Effector CD8-positive, alpha-beta T cell (primary cell): ENCODE results near the gene FKBP14.

ENCODE experiments used
- DNase-seq: peaks from one replicate; lab custom pipeline; 2025; lab: John Stamatoyannopoulos, UW

The FKBP14 gene

DNA sequence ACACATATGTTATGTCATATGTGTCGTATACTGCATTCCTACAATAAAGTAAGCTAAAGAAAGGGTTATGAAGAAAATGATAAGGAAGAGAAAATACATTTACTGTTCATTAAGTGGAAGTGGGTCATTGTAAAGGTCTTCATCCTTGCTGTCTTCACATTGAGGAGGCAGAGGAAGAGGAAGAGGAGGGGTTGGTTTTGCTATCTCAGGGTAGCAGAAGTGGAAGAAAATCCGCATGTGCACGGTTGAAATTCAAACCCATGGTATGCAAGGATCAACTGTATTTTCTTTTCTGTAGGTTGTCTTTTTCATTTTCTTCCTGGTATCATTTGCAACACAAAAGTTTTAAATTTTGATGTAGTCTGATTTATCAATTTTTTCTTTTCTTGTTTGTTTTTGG lies 8.0 kb upstream of the FKBP14 start:
- DNase-seq: no peak

DNA sequence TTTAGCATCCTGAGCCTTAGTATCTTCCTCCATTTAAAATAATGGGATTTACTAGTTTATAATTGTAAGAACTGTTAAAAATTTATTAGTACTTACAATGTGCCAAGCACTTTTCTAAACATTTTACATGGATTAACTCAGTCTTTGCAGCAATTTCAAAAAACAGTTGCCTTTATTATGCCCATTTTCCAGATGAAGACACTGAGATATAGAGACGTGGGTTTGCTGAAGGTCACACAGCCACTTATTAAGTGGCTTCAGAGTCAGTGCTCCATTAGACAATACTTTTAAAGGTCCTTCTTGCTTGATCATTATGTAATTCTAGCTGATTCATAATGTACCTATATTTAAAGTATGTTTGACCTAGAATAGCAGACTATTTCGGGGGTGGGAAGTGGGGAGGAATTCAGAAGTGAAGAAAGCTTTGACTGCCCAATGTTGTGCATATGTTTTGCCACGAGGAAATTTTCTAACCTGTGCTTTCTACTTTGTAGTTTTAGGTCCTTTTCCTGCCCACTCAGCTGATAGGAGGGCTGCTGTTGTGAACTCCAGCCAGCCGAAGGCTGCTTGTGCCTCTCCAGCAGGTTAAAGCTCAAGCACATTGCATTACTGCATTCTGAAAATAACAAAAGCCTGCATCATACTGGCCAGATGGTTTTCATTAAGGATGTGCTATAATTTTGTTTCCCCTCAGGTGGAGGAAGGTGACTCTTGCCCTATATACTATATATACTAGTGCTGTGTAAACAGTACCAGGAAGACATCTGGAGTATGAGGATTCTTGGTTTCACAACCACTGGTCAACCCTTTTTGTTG lies 6.0 kb upstream of the FKBP14 start:
- DNase-seq: no peak

DNA sequence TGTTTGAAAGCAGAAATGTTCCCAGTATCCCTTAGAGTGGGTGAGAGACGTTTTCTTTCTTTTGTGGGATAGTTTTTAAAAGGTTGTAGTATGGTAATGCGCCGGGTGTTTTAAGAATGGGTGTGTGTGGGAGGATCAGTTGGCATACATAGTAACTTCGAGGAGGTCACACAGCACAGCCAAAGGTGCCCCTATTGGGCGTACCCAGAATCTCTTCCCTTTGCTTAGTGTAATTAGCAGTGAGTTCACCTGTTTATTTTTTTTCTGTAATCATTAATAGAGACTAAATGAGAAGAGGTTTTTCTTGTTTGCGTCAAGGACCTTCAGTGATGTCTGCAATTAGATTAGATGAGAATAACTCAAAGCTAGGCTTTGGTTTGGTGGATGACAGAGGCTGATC lies 3.2 kb upstream of the FKBP14 start:
- DNase-seq: no peak

DNA sequence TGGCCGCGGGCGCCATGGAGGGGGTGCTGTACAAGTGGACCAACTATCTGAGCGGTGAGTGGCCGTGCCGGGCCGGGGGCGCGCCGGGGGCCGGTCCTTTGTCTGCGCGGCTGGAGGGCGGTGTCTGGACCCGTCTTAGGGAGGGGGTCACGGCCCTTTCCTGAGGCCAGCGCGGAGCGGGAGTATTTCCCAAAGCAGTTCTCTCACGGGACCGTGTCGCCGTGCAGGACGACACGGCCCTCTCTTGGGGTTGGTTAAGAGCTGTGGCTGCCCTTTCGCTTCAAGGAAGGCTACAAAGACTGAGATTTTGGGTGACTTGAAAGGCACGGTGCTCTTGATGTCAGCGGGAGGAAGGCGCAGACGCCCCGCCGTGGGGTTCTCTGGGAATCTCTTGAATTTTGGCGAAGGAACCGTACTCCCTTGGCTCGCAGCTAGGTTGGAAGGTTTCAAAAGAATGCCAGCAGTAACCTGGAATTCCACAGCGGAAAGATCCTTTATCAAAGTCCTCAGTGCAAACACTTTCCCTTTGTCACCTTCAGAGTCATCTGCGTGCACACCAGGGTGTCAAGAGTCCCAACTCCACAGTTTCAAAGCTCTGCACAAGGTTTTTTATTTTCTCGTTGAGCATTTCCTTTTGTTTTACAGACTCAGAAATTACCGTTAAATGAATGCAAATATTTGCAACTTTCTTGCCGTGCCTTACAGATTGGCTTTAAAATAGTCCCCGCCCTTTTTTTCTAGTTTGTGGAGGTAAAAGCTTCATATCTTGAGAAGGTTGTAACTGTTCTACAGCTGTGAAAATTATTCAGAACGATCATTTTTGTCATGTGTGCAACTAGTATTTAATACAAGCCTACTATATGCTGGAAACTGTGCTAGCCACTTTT lies 2.5 kb upstream of the FKBP14 start:
- DNase-seq: peak; percentile 16

DNA sequence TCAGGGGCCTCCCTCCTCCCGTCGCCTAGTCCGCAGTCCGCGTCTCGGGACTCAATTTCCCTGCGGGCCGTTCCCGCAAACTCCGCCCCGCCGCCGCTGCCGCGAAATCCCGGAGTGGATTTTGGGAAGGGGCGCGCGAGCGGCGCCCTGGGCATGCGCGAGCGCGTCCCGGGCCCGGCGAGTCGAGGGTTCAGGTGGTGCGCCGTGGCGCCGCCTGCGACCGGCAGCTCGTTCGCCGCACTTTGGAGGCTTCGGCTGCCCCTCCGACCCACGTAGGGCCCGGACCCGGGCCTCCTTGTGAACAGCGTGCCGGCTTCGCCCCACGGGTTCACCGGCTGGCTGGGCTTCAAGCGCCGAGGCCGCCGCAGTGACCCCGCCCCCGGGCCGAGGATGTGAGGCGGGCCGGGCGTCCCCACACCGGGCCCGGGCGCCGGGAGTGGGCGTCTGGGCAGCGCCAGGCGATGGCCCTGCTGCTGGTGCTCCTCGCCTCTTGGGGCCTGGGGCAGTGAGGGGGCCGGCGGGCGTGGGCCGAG lies 1.8 kb upstream of the FKBP14 start, which contains the start of gene PLEKHA8:
Gene PLEKHA8 (plus strand): TSS at position 197 of the 533 bp plus-strand sequence. CDS start 351 bp downstream, outside the sequence.
- DNase-seq: peak; percentile 80

DNA sequence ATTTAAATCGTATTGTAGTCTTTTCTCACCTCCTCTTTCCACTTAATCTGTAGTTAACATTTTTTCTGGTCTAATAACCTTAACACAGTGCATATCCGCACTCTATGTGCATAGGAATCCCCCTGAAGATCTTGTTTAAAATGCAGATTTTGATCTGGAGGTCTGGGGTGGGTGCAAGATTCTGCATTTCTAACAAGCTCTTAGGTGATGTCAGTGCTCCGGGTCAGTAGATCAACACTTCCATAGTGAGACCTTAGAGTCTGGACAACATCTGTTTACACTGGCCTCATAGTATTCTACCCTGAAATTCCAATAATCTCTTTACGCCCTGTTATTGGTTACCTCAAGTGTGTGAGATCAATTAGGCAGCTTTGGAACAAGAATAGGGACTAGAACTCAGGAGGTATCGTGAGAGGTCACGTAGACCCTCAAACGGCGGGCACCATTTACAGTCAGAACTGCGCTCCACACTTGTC lies 1.3 kb upstream of the FKBP14 start:
- no peak for DNase-seq

DNA sequence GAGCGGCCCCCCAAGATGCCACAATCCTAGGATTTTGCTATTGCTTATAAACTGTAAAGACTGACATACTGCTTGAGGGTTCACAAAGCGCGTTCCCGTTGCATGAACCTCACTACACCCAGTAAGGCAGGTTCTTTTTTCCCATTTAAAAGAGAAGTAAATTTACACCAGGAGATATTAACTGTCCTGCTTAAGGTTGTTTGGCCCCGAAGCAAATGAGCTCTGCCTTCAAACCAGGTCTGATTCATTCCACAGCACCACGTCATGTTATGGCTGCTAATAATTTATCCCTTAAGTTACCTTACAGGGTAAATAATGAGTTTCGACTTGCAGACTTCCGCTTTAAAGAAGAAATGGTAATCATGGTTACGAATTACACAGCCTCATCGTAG lies 559 bp upstream of the FKBP14 start:
- no peak for DNase-seq

DNA sequence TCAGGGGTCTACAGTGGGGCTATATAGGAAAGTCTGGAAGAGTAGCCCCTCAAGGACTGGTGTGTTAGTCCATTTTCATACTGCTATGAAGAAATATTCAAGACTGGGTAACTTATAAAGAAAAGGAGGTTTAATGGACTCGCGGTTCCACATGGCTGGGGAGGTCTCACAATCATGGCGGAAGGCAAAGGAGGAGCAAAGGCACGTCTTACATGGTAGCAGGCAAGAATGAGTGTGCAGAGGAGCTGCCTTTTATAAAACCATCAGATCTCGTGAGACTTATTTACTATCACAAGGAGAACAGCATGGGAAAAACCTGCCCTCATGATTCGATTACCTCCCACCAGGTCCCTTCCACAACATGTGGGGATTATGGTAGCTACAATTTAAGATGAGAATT lies 3.0 kb downstream of the FKBP14 start:
- no peak for DNase-seq

DNA sequence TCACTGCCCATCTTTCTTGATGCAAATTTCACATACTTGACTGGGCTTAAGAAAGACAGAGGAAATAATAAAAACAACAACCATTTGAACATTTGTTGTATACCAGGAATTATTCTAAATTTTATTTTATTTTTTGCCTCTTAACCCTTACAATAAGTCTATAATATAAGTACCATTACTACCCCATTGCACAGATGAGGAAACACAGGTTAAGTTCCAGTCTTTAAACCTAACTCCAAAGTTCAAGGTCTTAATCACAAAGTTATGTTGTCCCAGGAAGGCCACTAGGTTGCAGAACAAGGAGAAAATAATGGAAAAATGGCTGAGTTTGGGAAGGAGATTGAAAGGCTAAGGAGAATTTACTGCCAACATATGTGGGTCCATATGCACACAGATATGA lies 3.5 kb downstream of the FKBP14 start:
- DNase-seq: no peak

DNA sequence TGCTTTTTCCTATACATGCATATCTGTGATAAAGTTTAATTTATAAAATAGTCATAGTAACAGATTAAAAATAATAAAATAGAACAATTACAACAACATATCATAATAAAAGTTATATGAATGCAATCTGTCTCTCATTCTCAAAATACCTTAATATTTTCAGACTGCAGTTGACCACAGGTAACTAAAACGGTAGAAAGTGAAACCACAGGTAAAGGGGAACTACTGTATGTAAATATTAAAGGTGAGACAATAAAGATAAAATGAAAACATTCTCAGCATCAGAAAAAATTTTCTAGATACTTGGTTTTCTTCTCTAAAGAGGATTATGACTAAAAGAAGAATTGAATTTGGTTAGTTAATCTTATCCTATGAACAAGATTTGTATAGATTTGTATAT lies 6.0 kb downstream of the FKBP14 start:
- DNase-seq: no peak

DNA sequence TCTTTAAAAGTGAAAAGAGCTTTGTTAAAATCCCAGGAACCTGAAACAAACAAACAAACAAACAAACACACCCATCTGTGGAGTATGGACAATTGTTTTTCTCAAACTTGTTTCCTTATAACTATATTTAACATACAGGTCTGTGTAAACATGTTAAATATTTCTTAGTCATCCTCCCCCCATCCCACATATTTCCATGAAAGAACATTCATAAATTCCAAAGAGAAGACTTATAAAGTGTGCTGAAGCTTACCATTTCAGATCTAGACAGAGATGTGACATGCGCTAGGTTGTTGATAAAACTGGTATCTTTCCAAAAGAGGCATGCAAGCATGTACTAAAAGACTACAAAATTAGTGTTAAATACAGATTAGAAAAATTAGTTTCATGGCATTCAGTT lies 6.5 kb downstream of the FKBP14 start:
- no peak for DNase-seq

DNA sequence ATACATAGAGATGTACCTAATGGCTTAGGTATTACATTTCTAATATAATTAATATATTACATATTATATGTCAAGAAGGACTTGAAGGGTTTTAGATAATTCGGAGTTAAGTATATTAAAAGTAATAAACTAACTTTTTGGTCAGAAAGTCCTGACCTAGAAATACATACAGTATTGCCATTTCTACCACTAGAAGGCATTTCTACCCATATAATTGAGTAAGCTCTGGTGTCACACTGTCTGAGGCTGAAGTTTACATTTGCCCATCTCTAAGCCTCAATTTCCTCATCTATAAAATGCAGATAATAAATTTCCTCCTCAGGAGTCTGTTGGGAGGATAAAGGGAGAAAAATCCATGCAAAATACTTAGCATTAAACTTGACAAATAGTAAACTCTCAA lies 7.1 kb downstream of the FKBP14 start:
- DNase-seq: no peak

DNA sequence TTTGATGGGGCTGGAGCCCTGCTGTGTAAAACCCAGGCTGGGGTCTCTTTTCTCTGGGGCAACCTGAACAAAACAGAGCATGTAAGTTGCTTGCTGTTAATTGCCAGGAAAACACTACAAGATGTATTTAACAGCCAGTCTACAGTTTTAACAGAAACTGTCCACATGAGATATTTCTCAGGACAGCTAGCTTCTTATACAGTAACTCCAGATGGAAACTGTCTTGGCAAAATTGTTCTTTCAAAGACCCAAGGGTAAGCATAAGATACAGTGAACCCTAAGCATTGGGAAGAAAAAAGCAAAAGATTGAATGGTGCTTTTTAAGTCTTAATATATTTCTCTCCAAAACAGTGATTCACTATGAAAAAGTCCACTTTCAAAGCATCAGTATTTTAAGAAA lies 8.1 kb downstream of the FKBP14 start:
- DNase-seq: no peak

DNA sequence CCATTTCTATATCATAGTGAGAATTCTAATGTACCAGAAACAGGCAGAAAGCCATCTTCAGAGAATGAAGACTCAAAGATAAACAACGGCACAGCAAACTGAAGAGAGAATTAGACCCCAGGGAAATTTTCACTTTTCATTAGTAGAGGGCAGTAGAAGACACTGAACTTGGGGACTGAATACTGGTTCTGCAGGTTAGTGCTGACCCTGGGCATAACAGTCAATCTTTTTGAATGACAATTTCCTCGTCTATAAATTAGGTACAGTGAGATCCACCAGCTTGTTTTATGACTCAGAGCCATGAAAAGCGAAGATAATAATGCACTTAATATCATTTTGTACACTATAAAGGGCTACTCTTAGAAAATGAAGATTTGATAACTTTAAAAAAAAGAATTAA lies 13.7 kb downstream of the FKBP14 start:
- DNase-seq: no peak

DNA sequence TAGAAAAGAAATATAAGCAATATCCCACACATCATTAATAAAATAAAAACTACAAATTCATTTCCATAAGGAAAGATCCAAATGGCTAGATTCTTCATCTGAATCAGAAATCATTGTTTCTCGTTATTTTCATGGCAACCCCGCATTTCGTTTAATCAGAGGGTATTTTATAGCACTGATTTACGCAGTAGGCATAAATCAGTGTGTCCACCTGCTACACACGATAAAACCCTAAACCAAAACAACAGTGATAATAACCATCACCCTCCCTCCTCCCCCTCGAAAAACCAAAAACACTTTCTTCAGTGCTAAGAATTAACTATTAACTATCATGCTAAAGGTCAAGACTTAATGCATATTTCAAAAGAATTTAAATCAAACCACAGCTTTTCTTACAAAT lies 16.5 kb downstream of the FKBP14 start:
- DNase-seq: no peak

DNA sequence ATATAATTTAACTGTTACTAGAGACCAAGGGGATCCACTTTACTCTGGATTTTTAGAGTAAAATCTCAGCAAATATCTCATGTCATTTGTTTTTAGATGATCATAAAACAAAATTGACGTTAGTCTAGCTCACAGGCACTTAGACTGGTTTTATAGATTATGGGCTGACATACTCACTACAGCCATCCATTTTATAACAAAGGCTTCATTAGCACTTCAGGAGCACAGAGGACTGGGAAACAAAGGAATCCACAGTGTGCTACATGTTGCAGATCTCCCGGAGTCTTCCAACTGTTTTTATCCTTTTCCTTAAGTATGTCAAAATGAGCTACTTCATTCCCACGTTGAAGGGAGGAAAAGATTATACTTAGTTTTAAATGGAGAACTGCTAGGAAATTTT lies 21.0 kb downstream of the FKBP14 start:
- no peak for DNase-seq

DNA sequence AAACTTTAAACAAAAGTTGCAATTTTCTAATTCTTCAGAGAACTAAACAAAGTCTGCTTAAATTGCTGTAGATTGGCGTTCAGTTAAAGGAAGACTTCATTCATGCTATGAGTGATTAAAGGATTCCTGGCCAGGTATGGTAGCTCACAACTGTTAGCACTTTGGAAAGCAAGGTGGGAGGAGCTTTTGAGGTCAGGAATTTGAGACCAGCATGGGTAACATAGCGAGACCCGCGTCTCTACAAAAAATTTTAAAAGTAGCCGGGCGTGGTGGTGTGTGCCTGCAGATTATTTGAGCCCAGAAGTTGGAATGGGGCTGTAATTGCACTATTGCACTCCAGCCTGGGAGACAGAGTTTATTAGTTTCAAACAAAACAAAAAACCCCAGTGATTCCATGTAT lies 23.4 kb downstream of the FKBP14 start:
- DNase-seq: no peak

DNA sequence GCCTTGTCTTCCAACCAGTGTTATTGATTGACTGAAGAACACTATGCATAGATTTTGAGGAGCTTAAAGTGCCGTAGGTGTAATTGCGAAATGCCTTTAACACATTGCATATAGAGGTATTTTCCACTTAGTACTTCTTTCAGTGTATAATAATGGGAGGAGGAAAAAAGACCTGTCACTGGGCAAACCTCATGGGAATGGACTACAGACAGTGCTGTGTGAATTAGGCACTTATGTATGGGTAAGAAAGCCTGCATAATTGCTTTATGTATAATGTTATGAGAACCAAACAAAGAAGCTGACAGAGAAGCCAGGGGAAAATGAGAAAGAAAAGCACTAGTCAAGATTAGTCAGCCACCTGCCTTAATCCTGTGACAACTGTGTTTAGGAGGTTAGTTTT lies 24.5 kb downstream of the FKBP14 start:
- DNase-seq: no peak

DNA sequence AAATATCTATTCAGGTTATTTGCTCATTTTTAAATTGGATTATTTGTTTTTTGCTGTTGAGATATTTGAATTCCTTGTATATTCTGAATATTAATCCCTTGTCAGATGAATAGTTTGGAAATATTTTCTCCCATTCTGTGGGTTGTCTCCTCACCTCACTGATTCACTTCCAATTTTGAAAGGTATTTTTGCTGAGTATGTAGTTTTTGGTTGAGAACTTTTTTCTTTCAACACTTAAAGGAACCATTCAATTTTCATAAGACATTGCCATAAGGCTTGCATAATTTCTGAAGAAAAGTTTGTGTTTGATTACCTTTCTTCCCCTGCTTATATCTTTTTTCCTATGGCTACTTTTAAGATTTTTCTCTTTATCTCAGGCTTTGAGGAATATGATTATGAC lies 28.0 kb downstream of the FKBP14 start:
- no peak for DNase-seq

DNA sequence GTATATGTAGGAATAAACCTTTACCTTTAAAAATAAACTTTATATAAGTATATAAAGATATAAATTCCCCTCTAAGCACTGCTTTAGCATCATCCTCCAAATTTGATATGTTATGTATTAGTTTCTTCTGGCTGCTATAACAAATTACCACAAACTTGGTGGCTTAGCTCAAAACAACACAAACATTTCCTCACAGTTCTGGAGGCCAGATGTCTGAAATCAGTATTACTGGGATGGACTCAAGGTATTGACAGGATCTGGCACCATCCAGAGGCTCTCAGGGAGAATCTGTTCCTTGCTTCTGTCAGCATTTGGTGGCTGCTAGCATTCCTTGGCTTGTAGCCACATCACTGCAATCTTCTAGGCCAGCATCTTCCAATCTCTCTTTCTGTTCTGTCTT lies 30.2 kb downstream of the FKBP14 start:
- DNase-seq: no peak

DNA sequence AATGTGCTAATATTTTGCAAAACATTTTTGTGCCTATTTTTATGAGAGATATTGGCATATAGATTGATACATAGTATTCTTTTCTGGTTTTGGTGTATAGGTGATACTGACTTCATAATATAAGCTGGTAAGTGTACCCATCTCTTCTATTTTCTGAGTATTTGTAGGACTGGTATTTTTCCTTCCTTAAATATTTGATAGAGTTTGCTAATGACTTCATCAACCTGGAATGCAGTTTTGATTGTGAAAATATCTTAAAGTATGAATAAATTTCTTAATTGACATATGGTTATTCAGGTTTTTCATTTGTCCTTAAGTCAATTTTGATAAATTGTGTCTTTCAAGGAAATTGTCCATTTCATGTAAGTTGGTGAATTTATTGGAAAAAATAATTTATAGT lies 30.9 kb downstream of the FKBP14 start:
- DNase-seq: no peak

DNA sequence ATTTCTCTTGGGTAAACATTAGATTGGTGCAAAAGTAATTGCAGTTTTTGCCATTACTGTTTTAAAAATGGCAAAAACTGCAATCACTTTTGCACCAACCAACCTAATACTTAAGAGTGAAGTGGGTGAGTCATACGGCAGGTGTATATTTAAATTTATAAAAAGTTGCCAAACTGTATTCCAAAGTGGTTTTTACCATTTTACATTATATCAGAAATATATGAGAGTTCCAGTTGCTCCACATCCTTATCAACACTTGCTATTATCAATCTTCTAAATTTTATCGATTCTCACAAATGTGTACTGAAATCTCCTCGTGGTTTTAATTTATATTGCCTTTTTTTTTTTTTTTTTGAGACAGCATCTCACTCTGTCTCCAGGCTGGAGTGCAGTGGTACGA lies 33.4 kb downstream of the FKBP14 start:
- no peak for DNase-seq

DNA sequence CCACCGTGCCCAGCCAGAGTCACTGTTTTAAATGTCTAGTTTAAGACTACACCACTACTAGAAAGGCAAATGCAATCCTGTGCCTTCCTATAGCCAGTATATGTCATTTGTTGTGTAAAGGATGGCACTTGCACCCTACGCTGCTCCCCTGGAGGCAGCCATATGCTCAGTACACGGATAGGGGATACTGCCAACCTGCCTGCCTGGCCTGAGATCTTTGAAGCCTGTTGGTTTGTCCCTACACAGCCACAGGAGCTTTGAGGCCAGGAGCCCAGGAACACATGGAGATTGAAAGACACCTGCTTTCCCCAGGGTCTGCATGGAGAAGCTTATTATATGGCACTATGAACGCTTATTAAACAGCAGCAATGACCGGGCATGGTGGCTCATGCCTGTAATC lies 34.6 kb downstream of the FKBP14 start:
- DNase-seq: no peak
